Measurements from ENCODE around the gene MYCT1.
"Not testable (repeated sequence)": the region's sequence is repeated elsewhere in the genome, so short reads cannot be mapped to it uniquely, and the experiment has no call there.

MYCT1 gene

GRCh38 chr6:152695372-152696045 lies 2.2 kb upstream of the MYCT1 start:
- Histone ChIP-seq H3K9me3 (ENCODE audit: control insufficient read depth, low read length) (no peaks in the 10 kb centered on the region), H3K4me3 (ENCODE audit: low read length) (no peak overlapping the region), H3K9ac (ENCODE audit: low read length) (no peak overlapping the region), H3K4me1 (ENCODE audit: control insufficient read depth, insufficient read depth, low read length) (peaks cover 17% of the 10 kb centered on the region), H3K36me3 (ENCODE audit: control insufficient read depth, insufficient read depth, low read length, severe bottlenecking) (no peaks in the 10 kb centered on the region), H3K27me3 (replicated peaks; ENCODE audit: control insufficient read depth, insufficient read depth, low read length) (no peaks in the 10 kb centered on the region)
- peak; percentile 10 for DNase-seq (ENCODE audit: low read depth)

- H3K9ac ChIP-seq (ENCODE audit: low read length), result no peak overlapping the region
- no peaks in the 10 kb centered on the region for H3K9me3 ChIP-seq (ENCODE audit: control insufficient read depth, low read length)
- no peaks in the 10 kb centered on the region for H3K36me3 ChIP-seq (ENCODE audit: control insufficient read depth, insufficient read depth, low read length, severe bottlenecking)
- no peak overlapping the region for H3K4me3 ChIP-seq (ENCODE audit: low read length)
- no peaks in the 10 kb centered on the region for H3K27me3 ChIP-seq (replicated peaks; ENCODE audit: control insufficient read depth, insufficient read depth, low read length)
- H3K4me1 ChIP-seq (ENCODE audit: control insufficient read depth, insufficient read depth, low read length), result peaks cover 26% of the 10 kb centered on the region
- DNase-seq (ENCODE audit: low read depth), result peak; percentile 61
Measured at GRCh38 chr6:152696522-152696921, 1.2 kb upstream of the MYCT1 start.

- H3K27me3 ChIP-seq (replicated peaks; ENCODE audit: control insufficient read depth, insufficient read depth, low read length), result no peaks in the 10 kb centered on the region
- no peak for DNase-seq (ENCODE audit: low read depth)
- H3K36me3 ChIP-seq (ENCODE audit: control insufficient read depth, insufficient read depth, low read length, severe bottlenecking), result no peaks in the 10 kb centered on the region
- no peaks in the 10 kb centered on the region for H3K9me3 ChIP-seq (ENCODE audit: control insufficient read depth, low read length)
- no peak overlapping the region for H3K4me3 ChIP-seq (ENCODE audit: low read length)
- H3K4me1 ChIP-seq (ENCODE audit: control insufficient read depth, insufficient read depth, low read length), result peaks cover 32% of the 10 kb centered on the region
- no peak overlapping the region for H3K9ac ChIP-seq (ENCODE audit: low read length)
Measured at GRCh38 chr6:152698692-152699091, 995 bp downstream of the MYCT1 start.

- no peaks in the 10 kb centered on the region for H3K9me3 ChIP-seq (ENCODE audit: control insufficient read depth, low read length)
- no peak overlapping the region for H3K4me3 ChIP-seq (ENCODE audit: low read length)
- H3K27me3 ChIP-seq (replicated peaks; ENCODE audit: control insufficient read depth, insufficient read depth, low read length), result no peaks in the 10 kb centered on the region
- peaks cover 31% of the 10 kb centered on the region for H3K4me1 ChIP-seq (ENCODE audit: control insufficient read depth, insufficient read depth, low read length)
- H3K36me3 ChIP-seq (ENCODE audit: control insufficient read depth, insufficient read depth, low read length, severe bottlenecking), result no peaks in the 10 kb centered on the region
- no peak overlapping the region for H3K9ac ChIP-seq (ENCODE audit: low read length)
- no peak for DNase-seq (ENCODE audit: low read depth)
Measured at GRCh38 chr6:152700427-152700826, 2.7 kb downstream of the MYCT1 start.

GRCh38 chr6:152701081-152701862 lies 3.6 kb downstream of the MYCT1 start:
- H3K4me3 ChIP-seq (ENCODE audit: low read length), result peak overlapping the region; percentile 44
- no peaks in the 10 kb centered on the region for H3K9me3 ChIP-seq (ENCODE audit: control insufficient read depth, low read length)
- H3K9ac ChIP-seq (ENCODE audit: low read length), result peak overlapping the region; percentile 56
- no peaks in the 10 kb centered on the region for H3K27me3 ChIP-seq (replicated peaks; ENCODE audit: control insufficient read depth, insufficient read depth, low read length)
- no peak for DNase-seq (ENCODE audit: low read depth)
- no peaks in the 10 kb centered on the region for H3K36me3 ChIP-seq (ENCODE audit: control insufficient read depth, insufficient read depth, low read length, severe bottlenecking)
- peaks cover 23% of the 10 kb centered on the region for H3K4me1 ChIP-seq (ENCODE audit: control insufficient read depth, insufficient read depth, low read length)

- H3K27me3 ChIP-seq (replicated peaks; ENCODE audit: control insufficient read depth, insufficient read depth, low read length), result no peaks in the 10 kb centered on the region
- no peaks in the 10 kb centered on the region for H3K36me3 ChIP-seq (ENCODE audit: control insufficient read depth, insufficient read depth, low read length, severe bottlenecking)
- H3K4me1 ChIP-seq (ENCODE audit: control insufficient read depth, insufficient read depth, low read length), result peaks cover 16% of the 10 kb centered on the region
- DNase-seq (ENCODE audit: low read depth), result peak; percentile 5
- H3K4me3 ChIP-seq (ENCODE audit: low read length), result no peak overlapping the region
- no peaks in the 10 kb centered on the region for H3K9me3 ChIP-seq (ENCODE audit: control insufficient read depth, low read length)
- H3K9ac ChIP-seq (ENCODE audit: low read length), result peak overlapping the region; percentile 56
Measured at GRCh38 chr6:152701863-152702401, 4.2 kb downstream of the MYCT1 start.

GRCh38 chr6:152703750-152704149 lies 6.1 kb downstream of the MYCT1 start:
- H3K4me3 ChIP-seq (ENCODE audit: low read length); H3K27me3 ChIP-seq (replicated peaks; ENCODE audit: control insufficient read depth, insufficient read depth, low read length); H3K36me3 ChIP-seq (ENCODE audit: control insufficient read depth, insufficient read depth, low read length, severe bottlenecking); DNase-seq (ENCODE audit: low read depth); H3K9ac ChIP-seq (ENCODE audit: low read length); H3K9me3 ChIP-seq (ENCODE audit: control insufficient read depth, low read length): not testable (repeated sequence)
- peaks cover 14% of the 10 kb centered on the region for H3K4me1 ChIP-seq (ENCODE audit: control insufficient read depth, insufficient read depth, low read length)

- Histone ChIP-seq H3K36me3 (ENCODE audit: control insufficient read depth, insufficient read depth, low read length, severe bottlenecking) (no peaks in the 10 kb centered on the region), H3K9me3 (ENCODE audit: control insufficient read depth, low read length) (peaks cover 6% of the 10 kb centered on the region), H3K4me1 (ENCODE audit: control insufficient read depth, insufficient read depth, low read length) (peaks cover 14% of the 10 kb centered on the region), H3K27me3 (replicated peaks; ENCODE audit: control insufficient read depth, insufficient read depth, low read length) (no peaks in the 10 kb centered on the region), H3K9ac (ENCODE audit: low read length) (no peak overlapping the region), H3K4me3 (ENCODE audit: low read length) (no peak overlapping the region)
- no peak for DNase-seq (ENCODE audit: low read depth)
Measured at GRCh38 chr6:152705327-152705726, 7.6 kb downstream of the MYCT1 start.

GRCh38 chr6:152716322-152716721 lies 18.6 kb downstream of the MYCT1 start:
- no peaks in the 10 kb centered on the region for H3K4me1 ChIP-seq (ENCODE audit: control insufficient read depth, insufficient read depth, low read length)
- DNase-seq (ENCODE audit: low read depth), result no peak
- H3K36me3 ChIP-seq (ENCODE audit: control insufficient read depth, insufficient read depth, low read length, severe bottlenecking), result no peaks in the 10 kb centered on the region

GRCh38 chr6:152720974-152721373 lies 23.3 kb downstream of the MYCT1 start:
- H3K27me3 ChIP-seq (replicated peaks; ENCODE audit: control insufficient read depth, insufficient read depth, low read length), result no peaks in the 10 kb centered on the region
- no peak overlapping the region for H3K9ac ChIP-seq (ENCODE audit: low read length)
- H3K4me3 ChIP-seq (ENCODE audit: low read length), result no peak overlapping the region
- H3K4me1 ChIP-seq (ENCODE audit: control insufficient read depth, insufficient read depth, low read length), result peaks cover 22% of the 10 kb centered on the region
- H3K36me3 ChIP-seq (ENCODE audit: control insufficient read depth, insufficient read depth, low read length, severe bottlenecking), result no peaks in the 10 kb centered on the region
- no peaks in the 10 kb centered on the region for H3K9me3 ChIP-seq (ENCODE audit: control insufficient read depth, low read length)
- no peak for DNase-seq (ENCODE audit: low read depth)

More at GRCh38 chr6:152716322-152716721, 18.6 kb downstream of the MYCT1 start:
- Histone ChIP-seq H3K27me3 (replicated peaks; ENCODE audit: control insufficient read depth, insufficient read depth, low read length) (no peaks in the 10 kb centered on the region), H3K9me3 (ENCODE audit: control insufficient read depth, low read length) (no peaks in the 10 kb centered on the region), H3K4me3 (ENCODE audit: low read length) (no peak overlapping the region), H3K9ac (ENCODE audit: low read length) (no peak overlapping the region)

GRCh38 chr6:152721956-152722355 lies 24.3 kb downstream of the MYCT1 start:
- Histone ChIP-seq H3K4me3 (ENCODE audit: low read length) (no peak overlapping the region), H3K36me3 (ENCODE audit: control insufficient read depth, insufficient read depth, low read length, severe bottlenecking) (no peaks in the 10 kb centered on the region), H3K9ac (ENCODE audit: low read length) (no peak overlapping the region), H3K4me1 (ENCODE audit: control insufficient read depth, insufficient read depth, low read length) (peaks cover 22% of the 10 kb centered on the region), H3K9me3 (ENCODE audit: control insufficient read depth, low read length) (no peaks in the 10 kb centered on the region), H3K27me3 (replicated peaks; ENCODE audit: control insufficient read depth, insufficient read depth, low read length) (no peaks in the 10 kb centered on the region)
- no peak for DNase-seq (ENCODE audit: low read depth)
